Neural crest cell (in vitro differentiated cells): Measurements from ENCODE around the gene CSGALNACT2. TPM values are rescaled to one million over a fixed set of nuclear protein-coding genes. Genes with fewer than 3 reads are reported as not detected.

Source experiments
- DNase-seq: peaks from one replicate; pipeline ENCODE4 v3.0.0; 2021; ENCODE audit warnings: low read depth, mixed read lengths, low spot score
- H3K27ac Mint-ChIP-seq: one replicate; pipeline ENCODE4 v1.8.0; 2021; ENCODE audit warnings: mild to moderate bottlenecking, mixed read lengths; ENCODE audit not compliant: unreplicated experiment
- H3K27me3 Mint-ChIP-seq: 2 replicates; pipeline ENCODE4 v1.8.0; 2021; ENCODE audit warnings: low read depth, mild to moderate bottlenecking, mixed read lengths
- H3K36me3 Mint-ChIP-seq: 2 replicates; pipeline ENCODE4 v1.8.0; 2021; ENCODE audit warnings: low read depth, mild to moderate bottlenecking, mixed read lengths
- H3K4me1 Mint-ChIP-seq: 2 replicates; pipeline ENCODE4 v1.8.0; 2021; ENCODE audit warnings: mixed read lengths
- H3K4me3 Mint-ChIP-seq: one replicate; pipeline ENCODE4 v1.8.0; 2021; ENCODE audit warnings: mild to moderate bottlenecking, mixed read lengths
- H3K9me3 Mint-ChIP-seq: 2 replicates; pipeline ENCODE4 v1.8.0; 2021; ENCODE audit warnings: mixed read lengths
- CTCF ChIP-seq: fragments of 200-600 bp; sonication (generic); conservative IDR thresholded peaks from 2 replicates; pipeline ENCODE4 v1.5.0; 2021; ENCODE audit warnings: antibody characterized with exemption, mild to moderate bottlenecking
- total RNA-seq: library from RNA; stranded (reverse); gene quantifications from 2 replicates; pipeline ENCODE4 v1.2.1, GENCODE V29; 2021

CSGALNACT2 gene
- total RNA-seq, 1 donor from 2014 or later, result 14.6 TPM

DNA sequence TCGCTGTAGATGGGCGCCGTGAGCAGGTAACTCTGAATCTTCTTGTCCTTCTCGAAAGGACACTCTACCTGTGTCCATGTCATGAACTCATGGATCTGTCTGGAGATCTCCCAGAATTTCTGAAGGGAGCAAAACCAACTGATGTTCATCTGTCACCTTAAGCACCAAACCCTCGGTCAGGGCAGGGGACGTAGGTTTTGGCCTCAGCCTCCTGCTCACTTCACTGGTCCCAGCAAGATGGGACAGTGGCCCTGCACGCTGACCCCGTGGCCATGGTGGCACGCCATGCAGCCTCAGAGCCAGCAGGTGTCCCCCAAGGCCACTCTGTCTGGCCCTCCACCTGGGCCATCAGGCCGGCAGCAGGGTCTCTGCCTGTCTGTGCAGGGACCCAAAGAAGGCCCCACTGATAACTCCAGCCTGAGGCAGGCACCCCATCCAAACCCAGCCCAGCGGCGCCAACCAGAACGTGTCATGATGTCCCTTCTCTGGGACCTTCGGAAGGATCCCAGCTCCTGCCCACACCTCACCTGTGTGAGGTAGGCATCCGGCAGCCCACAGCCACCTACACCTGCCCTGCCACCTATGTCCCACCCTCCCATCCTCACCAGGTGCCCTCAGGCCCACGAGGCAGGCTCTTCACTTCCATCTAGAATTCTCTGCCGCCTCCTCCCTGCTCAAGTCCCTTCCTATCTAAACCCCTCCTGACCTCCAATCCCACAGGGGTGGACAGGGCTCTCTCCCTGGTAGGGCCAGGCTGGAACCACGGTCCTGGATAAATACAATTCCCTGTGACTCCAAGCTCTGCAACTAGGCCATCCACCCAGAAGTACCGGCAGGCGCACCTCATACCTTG is 59.0 kb downstream of the CSGALNACT2 start:
- Mint-ChIP-seq H3K27ac (peak overlapping the region; percentile 19), H3K9me3 (no peaks in the 10 kb centered on the region), H3K36me3 (no peaks in the 10 kb centered on the region), H3K4me1 (peaks cover 4% of the 10 kb centered on the region), H3K27me3 (no peaks in the 10 kb centered on the region), H3K4me3 (no peak overlapping the region)
- no peak for DNase-seq
- TF ChIP-seq CTCF, result no peak

DNA sequence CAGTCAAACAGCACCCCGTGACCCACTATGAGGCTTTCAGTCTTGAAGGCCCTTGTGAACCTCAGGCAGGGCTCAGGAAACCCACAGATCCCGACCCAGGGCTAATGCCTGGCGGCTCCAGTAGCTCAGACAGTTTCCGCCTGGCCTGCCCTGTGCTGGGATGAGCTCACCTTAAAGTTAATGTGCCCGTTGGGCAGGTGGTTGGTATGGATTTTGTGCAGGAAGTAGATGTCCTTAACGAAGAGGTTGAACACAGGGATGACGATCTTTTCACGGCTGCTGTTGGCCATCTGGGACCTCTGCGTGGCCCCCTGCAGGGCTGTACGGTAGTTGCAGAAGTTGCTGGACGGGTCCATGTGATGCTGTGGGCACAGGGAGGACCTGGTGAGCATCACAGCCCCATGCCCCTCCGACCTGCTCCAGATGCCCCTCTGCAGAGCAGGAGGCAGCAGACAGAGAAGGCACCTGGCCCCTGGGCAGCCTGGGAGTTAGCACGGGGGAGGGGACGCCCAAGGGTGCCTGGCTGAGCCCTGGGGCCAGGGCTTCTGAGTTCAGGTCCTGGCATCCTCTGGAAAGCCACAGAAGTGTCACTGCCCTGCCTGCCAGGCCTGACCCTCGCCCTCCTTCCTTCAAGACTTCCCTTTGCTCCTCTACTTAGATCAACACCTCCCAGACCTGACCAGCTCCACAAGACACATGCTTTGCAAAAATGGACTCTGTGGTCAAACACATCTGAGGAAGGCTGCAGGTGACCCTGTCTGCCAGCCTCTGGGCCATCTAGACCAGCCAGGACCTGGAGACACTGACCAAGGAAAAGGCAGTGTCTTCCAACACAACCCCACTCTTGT is 59.8 kb downstream of the CSGALNACT2 start:
- no peaks in the 10 kb centered on the region for H3K36me3 Mint-ChIP-seq
- peak overlapping the region; percentile 19 for H3K27ac Mint-ChIP-seq
- peak; percentile 48 for TF ChIP-seq CTCF
- no peak for DNase-seq
- no peaks in the 10 kb centered on the region for H3K9me3 Mint-ChIP-seq
- no peaks in the 10 kb centered on the region for H3K27me3 Mint-ChIP-seq
- H3K4me1 Mint-ChIP-seq, result peaks cover 4% of the 10 kb centered on the region
- no peak overlapping the region for H3K4me3 Mint-ChIP-seq

DNA sequence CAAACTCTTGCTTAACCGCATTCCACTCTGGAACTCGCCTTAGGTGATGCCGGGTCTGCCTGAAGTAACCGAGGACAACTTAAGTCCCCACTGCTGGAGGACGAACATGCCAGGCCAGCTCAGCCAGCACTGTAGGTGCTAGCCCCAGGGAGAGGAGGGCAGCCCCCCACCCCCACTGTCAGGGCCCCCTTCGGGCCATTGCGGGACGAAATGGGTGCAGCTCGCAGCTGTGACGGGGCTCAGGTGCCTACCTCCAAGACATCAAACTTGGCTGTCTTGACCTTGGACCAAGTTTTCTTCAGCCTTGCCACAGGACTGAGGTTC is 60.4 kb downstream of the CSGALNACT2 start:
- Mint-ChIP-seq H3K9me3 (no peaks in the 10 kb centered on the region), H3K27ac (no peak overlapping the region), H3K4me3 (no peak overlapping the region), H3K27me3 (no peaks in the 10 kb centered on the region), H3K4me1 (peaks cover 4% of the 10 kb centered on the region), H3K36me3 (no peaks in the 10 kb centered on the region)
- no peak for DNase-seq
- no peak for TF ChIP-seq CTCF

- H3K27me3 Mint-ChIP-seq, result no peaks in the 10 kb centered on the region
- no peak overlapping the region for H3K27ac Mint-ChIP-seq
- H3K4me3 Mint-ChIP-seq, result no peak overlapping the region
- no peak for DNase-seq
- no peaks in the 10 kb centered on the region for H3K36me3 Mint-ChIP-seq
- H3K4me1 Mint-ChIP-seq, result peaks cover 4% of the 10 kb centered on the region
- H3K9me3 Mint-ChIP-seq, result no peaks in the 10 kb centered on the region
- no peak for TF ChIP-seq CTCF
Measured at GRCh38 chr10:43199088-43199683, 60.9 kb downstream of the CSGALNACT2 start.

GRCh38 chr10:43199684-43200537 is 61.7 kb downstream of the CSGALNACT2 start:
- Mint-ChIP-seq H3K4me1 (peaks cover 4% of the 10 kb centered on the region), H3K27ac (no peak overlapping the region), H3K9me3 (no peaks in the 10 kb centered on the region), H3K4me3 (no peak overlapping the region), H3K36me3 (no peaks in the 10 kb centered on the region), H3K27me3 (no peaks in the 10 kb centered on the region)
- DNase-seq, result no peak
- no peak for TF ChIP-seq CTCF
